Breast epithelium (tissue), 3 donors: Measurements from ENCODE around the gene MAPKAP1.

ENCODE experiments used
- CTCF ChIP-seq, 3 donors: fragments of 450-650 bp; IDR thresholded peaks; one replicate each; pipeline ENCODE4 v1.5.1; 2016 to 2017; ENCODE audit warnings: antibody characterized with exemption in 3 of 3, mild to moderate bottlenecking in 3 of 3, moderate library complexity in 3 of 3
- POLR2A ChIP-seq: fragments of 450-650 bp; IDR thresholded peaks from one replicate; pipeline ENCODE4 v1.6.1; 2016; ENCODE audit warnings: antibody characterized with exemption, mild to moderate bottlenecking, moderate library complexity
- POLR2AphosphoS5 ChIP-seq, 3 donors: sonication (generic); formaldehyde crosslinking; IDR thresholded peaks; one replicate each; pipeline ENCODE4 v1.6.1; 2017; ENCODE audit warnings: antibody characterized with exemption in 3 of 3

- no peak for TF ChIP-seq POLR2A
- no peak for TF ChIP-seq POLR2AphosphoS5 (IDR thresholded peaks at IDR 0.05)
- TF ChIP-seq CTCF (IDR thresholded peaks at IDR 0.05) = no peak
These were observed 275.2 kb downstream of the MAPKAP1 start for GRCh38 chr9:125431741-125432271.
